Measurements from ENCODE around the gene LRFN4.

DNA sequence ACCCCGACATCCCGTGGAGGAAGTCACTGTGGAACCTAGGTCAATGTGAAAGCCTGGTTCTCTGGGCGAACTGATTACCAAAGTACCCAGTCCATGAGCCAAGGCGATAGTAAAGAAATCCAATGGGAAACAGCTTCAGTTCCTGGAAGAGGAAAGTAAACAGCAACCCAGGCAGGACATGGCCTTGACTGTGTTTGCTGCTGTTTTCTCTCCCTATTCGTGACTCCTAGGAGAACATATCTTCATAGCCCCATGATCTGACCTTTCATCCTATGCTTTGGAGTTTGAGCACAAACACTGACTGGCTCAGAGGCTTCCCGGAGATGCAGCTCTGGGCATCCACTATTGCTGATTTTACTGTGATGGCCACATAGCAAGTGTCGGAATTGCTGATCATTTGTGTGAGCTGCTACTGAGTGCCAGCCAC is 45.1 kb downstream of the LRFN4 start:
- TF ChIP-seq ZNF274 (IDR thresholded peaks at IDR 0.05; ENCODE audit: low read depth, low read length), result no peak
- TF ChIP-seq YY1 (IDR thresholded peaks at IDR 0.05; ENCODE audit: insufficient read depth, insufficient read length), result no peak
